IPS-20b (cell line): ENCODE data around the gene ESRRB.

Experiments used
- H3K27ac ChIP-seq: one replicate; pipeline ENCODE4 v1.5.1; 2013; ENCODE audit warnings: low read length
- H3K27me3 ChIP-seq: 2 replicates; pipeline ENCODE4 v1.6.1; 2013; ENCODE audit warnings: mild to moderate bottlenecking, low read length, inconsistent platforms; ENCODE audit not compliant: insufficient read depth
- H3K36me3 ChIP-seq: 2 replicates; pipeline ENCODE4 v1.6.1; 2013; ENCODE audit warnings: low read depth, mild to moderate bottlenecking, inconsistent platforms, low read length, moderate library complexity; ENCODE audit not compliant: insufficient read depth
- H3K4me1 ChIP-seq: 2 replicates; pipeline ENCODE4 v1.6.1; 2013; ENCODE audit warnings: mild to moderate bottlenecking, control low read depth, inconsistent platforms, low read length, moderate library complexity; ENCODE audit not compliant: insufficient read depth
- H3K4me3 ChIP-seq: 2 replicates; pipeline ENCODE4 v1.5.1; 2013; ENCODE audit warnings: mild to moderate bottlenecking, low read length, inconsistent platforms
- H3K9ac ChIP-seq: 2 replicates; pipeline ENCODE4 v1.6.1; 2013; ENCODE audit warnings: low read depth, mild to moderate bottlenecking, inconsistent platforms, low read length, moderate library complexity
- H3K9me3 ChIP-seq: 2 replicates; pipeline ENCODE4 v1.6.1; 2013; ENCODE audit warnings: mild to moderate bottlenecking, low read depth, low read length, inconsistent platforms; ENCODE audit not compliant: insufficient read depth

Gene ESRRB

GRCh38 chr14:76432827-76433752, 57.2 kb downstream of the ESRRB start:
- H3K36me3 ChIP-seq: no peaks in the 10 kb centered on the region; the same call in 1 of the 2 replicates

DNA sequence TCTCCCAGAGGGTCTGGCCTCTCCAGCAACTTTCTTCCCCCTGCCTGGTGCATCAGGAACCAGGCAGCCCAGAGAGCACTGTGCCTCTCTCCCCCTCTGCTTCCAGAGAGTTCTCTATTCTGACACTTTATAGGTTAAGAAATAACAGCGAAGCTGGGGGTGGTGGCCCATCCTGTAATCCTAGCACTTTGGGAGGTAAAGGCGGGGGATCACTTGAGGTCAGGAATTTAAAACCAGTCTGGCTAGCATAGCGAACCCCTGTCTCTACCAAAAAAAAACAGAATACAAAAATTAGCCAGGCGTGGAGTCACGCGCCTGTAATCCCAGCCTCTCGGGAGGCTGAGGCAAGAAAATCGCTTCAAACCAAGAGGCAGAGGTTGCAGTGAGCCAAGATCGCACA, 58.3 kb downstream of the ESRRB start:
- Histone ChIP-seq H3K4me1 (peaks cover 3% of the 10 kb centered on the region; the same call in 1 of the 2 replicates), H3K9me3 (no peaks in the 10 kb centered on the region), H3K27me3 (no peaks in the 10 kb centered on the region), H3K27ac (no peak overlapping the region), H3K36me3 (no peaks in the 10 kb centered on the region), H3K4me3 (no peak overlapping the region), H3K9ac (no peak overlapping the region)

More at GRCh38 chr14:76432827-76433752, 57.2 kb downstream of the ESRRB start:
- no peak overlapping the region for H3K27ac ChIP-seq
- H3K27me3 ChIP-seq: no peaks in the 10 kb centered on the region
- H3K4me3 ChIP-seq: no peak overlapping the region
- peaks cover 3% of the 10 kb centered on the region; the same call in 1 of the 2 replicates for H3K4me1 ChIP-seq
- H3K9ac ChIP-seq: no peak overlapping the region
- no peaks in the 10 kb centered on the region for H3K9me3 ChIP-seq

DNA sequence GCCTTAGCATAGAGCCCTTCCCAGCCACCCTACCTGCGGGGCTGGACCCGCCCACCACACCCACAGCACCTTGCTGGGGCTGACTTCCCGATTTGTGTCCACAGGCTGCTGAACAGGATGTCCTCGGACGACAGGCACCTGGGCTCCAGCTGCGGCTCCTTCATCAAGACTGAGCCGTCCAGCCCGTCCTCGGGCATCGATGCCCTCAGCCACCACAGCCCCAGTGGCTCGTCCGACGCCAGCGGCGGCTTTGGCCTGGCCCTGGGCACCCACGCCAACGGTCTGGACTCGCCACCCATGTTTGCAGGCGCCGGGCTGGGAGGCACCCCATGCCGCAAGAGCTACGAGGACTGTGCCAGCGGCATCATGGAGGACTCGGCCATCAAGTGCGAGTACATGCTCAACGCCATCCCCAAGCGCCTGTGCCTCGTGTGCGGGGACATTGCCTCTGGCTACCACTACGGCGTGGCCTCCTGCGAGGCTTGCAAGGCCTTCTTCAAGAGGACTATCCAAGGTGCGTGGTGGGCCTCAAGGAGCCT, 63.4 kb downstream of the ESRRB start:
- no peak overlapping the region for H3K9ac ChIP-seq
- no peaks in the 10 kb centered on the region for H3K27me3 ChIP-seq
- no peak overlapping the region for H3K27ac ChIP-seq
- no peaks in the 10 kb centered on the region for H3K4me1 ChIP-seq
- H3K4me3 ChIP-seq: no peak overlapping the region
- no peaks in the 10 kb centered on the region for H3K9me3 ChIP-seq
- H3K36me3 ChIP-seq: no peaks in the 10 kb centered on the region

DNA sequence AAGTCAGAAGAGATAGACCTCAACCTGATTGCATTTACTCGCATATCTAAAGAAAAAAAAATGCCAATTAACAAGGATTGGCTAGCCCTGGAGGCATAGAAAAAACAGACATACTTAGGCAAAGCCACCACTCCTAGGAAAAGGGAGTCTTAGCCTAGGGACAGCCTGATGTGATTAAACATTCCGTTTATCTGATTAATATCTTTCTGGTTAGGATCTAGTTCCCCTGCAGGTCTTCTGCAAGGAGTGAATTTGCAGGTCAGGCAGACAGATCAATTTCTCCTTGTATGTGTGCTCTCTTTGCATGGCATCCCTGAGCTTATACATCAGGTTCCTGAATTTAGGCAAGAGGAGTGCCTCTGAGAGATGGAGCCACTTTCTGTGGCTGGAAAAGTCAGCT, 70.5 kb downstream of the ESRRB start:
- H3K27ac ChIP-seq: no peak overlapping the region
- no peaks in the 10 kb centered on the region for H3K4me1 ChIP-seq
- H3K9ac ChIP-seq: no peak overlapping the region
- no peak overlapping the region for H3K4me3 ChIP-seq
- H3K27me3 ChIP-seq: no peaks in the 10 kb centered on the region
- H3K36me3 ChIP-seq: no peaks in the 10 kb centered on the region
- no peaks in the 10 kb centered on the region for H3K9me3 ChIP-seq

GRCh38 chr14:76446921-76447320, 71.0 kb downstream of the ESRRB start:
- H3K27ac ChIP-seq: no peak overlapping the region
- H3K27me3 ChIP-seq: no peaks in the 10 kb centered on the region
- no peak overlapping the region for H3K4me3 ChIP-seq
- H3K9me3 ChIP-seq: no peaks in the 10 kb centered on the region
- no peaks in the 10 kb centered on the region for H3K4me1 ChIP-seq
- H3K9ac ChIP-seq: no peak overlapping the region
- H3K36me3 ChIP-seq: no peaks in the 10 kb centered on the region

GRCh38 chr14:76450476-76450875, 74.5 kb downstream of the ESRRB start:
- Histone ChIP-seq H3K9me3 (no peaks in the 10 kb centered on the region), H3K36me3 (no peaks in the 10 kb centered on the region)

GRCh38 chr14:76456200-76456599, 80.3 kb downstream of the ESRRB start:
- Histone ChIP-seq H3K9ac (no peak overlapping the region), H3K4me1 (no peaks in the 10 kb centered on the region), H3K36me3 (no peaks in the 10 kb centered on the region), H3K9me3 (no peaks in the 10 kb centered on the region), H3K27ac (no peak overlapping the region), H3K27me3 (no peaks in the 10 kb centered on the region), H3K4me3 (no peak overlapping the region)

More at GRCh38 chr14:76450476-76450875, 74.5 kb downstream of the ESRRB start:
- H3K27ac ChIP-seq: no peak overlapping the region
- no peaks in the 10 kb centered on the region for H3K27me3 ChIP-seq
- H3K4me1 ChIP-seq: no peaks in the 10 kb centered on the region
- no peak overlapping the region for H3K9ac ChIP-seq
- H3K4me3 ChIP-seq: no peak overlapping the region

- no peaks in the 10 kb centered on the region for H3K4me1 ChIP-seq
- no peaks in the 10 kb centered on the region for H3K27me3 ChIP-seq
- H3K36me3 ChIP-seq: no peaks in the 10 kb centered on the region
- no peak overlapping the region for H3K4me3 ChIP-seq
- H3K9me3 ChIP-seq: no peaks in the 10 kb centered on the region
- H3K27ac ChIP-seq: no peak overlapping the region
- H3K9ac ChIP-seq: no peak overlapping the region
Measured at GRCh38 chr14:76456891-76457586, 81.1 kb downstream of the ESRRB start.

GRCh38 chr14:76457841-76458240, 81.9 kb downstream of the ESRRB start:
- Histone ChIP-seq H3K9ac (no peak overlapping the region), H3K4me3 (no peak overlapping the region)

GRCh38 chr14:76461886-76462285, 85.9 kb downstream of the ESRRB start:
- Histone ChIP-seq H3K9me3 (no peaks in the 10 kb centered on the region), H3K4me3 (no peak overlapping the region), H3K9ac (no peak overlapping the region), H3K27me3 (no peaks in the 10 kb centered on the region), H3K36me3 (no peaks in the 10 kb centered on the region), H3K27ac (no peak overlapping the region), H3K4me1 (no peaks in the 10 kb centered on the region)

More at GRCh38 chr14:76457841-76458240, 81.9 kb downstream of the ESRRB start:
- Histone ChIP-seq H3K27me3 (no peaks in the 10 kb centered on the region), H3K27ac (no peak overlapping the region), H3K4me1 (no peaks in the 10 kb centered on the region), H3K9me3 (no peaks in the 10 kb centered on the region), H3K36me3 (no peaks in the 10 kb centered on the region)

DNA sequence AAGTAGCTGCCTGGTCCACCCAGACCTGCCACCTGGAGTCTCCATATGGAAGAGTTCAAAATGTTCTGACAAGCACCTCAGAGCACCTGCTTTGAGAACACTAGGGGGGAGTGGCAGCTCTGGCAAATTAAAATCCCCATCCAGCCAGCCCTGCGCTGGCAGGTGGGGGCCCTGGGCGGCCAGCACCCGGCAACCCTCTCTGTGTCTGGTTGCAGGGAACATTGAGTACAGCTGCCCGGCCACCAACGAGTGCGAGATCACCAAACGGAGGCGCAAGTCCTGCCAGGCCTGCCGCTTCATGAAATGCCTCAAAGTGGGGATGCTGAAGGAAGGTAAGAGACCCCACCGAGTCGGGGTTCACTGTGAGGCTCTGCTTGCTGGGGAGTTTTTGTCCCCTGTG, 86.4 kb downstream of the ESRRB start:
- H3K4me3 ChIP-seq: no peak overlapping the region

More for the DNA sequence above, 86.4 kb downstream of the ESRRB start:
- Histone ChIP-seq H3K4me1 (no peaks in the 10 kb centered on the region), H3K36me3 (no peaks in the 10 kb centered on the region), H3K27ac (no peak overlapping the region), H3K27me3 (no peaks in the 10 kb centered on the region), H3K9me3 (no peaks in the 10 kb centered on the region), H3K9ac (no peak overlapping the region)
